ENCODE data around the gene COA3. TPM values are rescaled to one million over a fixed set of nuclear protein-coding genes. Genes with fewer than 3 reads are reported as not detected.

The COA3 gene
- total RNA-seq, 1 donor from 2014 or later: 51.2 TPM

GRCh38 chr17:42818379-42818778 lies 19.9 kb upstream of the COA3 start:
- no peak overlapping the region for H3K27ac Mint-ChIP-seq (ENCODE audit: unreplicated experiment)
- DNase-seq (ENCODE audit: extremely low spot score, unreplicated experiment): no peak
- no peaks in the 10 kb centered on the region for H3K27me3 Mint-ChIP-seq (ENCODE audit: unreplicated experiment)
- TF ChIP-seq, protein P1, sequence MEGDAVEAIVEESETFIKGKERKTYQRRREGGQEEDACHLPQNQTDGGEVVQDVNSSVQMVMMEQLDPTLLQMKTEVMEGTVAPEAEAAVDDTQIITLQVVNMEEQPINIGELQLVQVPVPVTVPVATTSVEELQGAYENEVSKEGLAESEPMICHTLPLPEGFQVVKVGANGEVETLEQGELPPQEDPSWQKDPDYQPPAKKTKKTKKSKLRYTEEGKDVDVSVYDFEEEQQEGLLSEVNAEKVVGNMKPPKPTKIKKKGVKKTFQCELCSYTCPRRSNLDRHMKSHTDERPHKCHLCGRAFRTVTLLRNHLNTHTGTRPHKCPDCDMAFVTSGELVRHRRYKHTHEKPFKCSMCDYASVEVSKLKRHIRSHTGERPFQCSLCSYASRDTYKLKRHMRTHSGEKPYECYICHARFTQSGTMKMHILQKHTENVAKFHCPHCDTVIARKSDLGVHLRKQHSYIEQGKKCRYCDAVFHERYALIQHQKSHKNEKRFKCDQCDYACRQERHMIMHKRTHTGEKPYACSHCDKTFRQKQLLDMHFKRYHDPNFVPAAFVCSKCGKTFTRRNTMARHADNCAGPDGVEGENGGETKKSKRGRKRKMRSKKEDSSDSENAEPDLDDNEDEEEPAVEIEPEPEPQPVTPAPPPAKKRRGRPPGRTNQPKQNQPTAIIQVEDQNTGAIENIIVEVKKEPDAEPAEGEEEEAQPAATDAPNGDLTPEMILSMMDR (IDR thresholded peaks at IDR 0.05): no peak
- no peak overlapping the region for H3K4me3 Mint-ChIP-seq (ENCODE audit: unreplicated experiment)
- H3K9me3 Mint-ChIP-seq (ENCODE audit: unreplicated experiment): no peaks in the 10 kb centered on the region
- peaks cover 50% of the 10 kb centered on the region for H3K36me3 Mint-ChIP-seq (ENCODE audit: unreplicated experiment)
- H3K4me1 Mint-ChIP-seq (ENCODE audit: unreplicated experiment): peaks cover 8% of the 10 kb centered on the region

DNA sequence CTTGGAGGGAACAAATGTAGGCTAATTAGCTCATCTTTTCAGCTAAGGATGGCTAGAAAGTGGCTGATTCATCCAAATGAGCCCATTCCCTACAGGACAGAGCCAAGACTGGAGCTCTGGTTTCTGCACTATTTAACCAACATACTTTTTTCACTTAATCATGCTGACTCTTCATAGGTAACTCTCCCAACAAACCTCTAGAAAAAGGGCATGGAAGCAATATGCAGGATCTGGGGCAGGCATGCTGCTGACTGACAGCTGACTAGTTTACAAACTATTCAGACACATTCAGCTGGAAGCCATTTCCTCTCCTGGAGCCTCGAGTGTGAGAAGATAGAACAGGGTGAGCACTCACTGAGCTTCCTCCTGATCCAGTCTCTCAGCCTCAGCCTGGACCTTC lies 19.4 kb upstream of the COA3 start:
- no peak for DNase-seq (ENCODE audit: extremely low spot score, unreplicated experiment)
- TF ChIP-seq, protein P1 (IDR thresholded peaks at IDR 0.05): no peak
- Mint-ChIP-seq H3K4me3 (ENCODE audit: unreplicated experiment) (no peak overlapping the region), H3K27ac (ENCODE audit: unreplicated experiment) (no peak overlapping the region), H3K27me3 (ENCODE audit: unreplicated experiment) (no peaks in the 10 kb centered on the region), H3K9me3 (ENCODE audit: unreplicated experiment) (no peaks in the 10 kb centered on the region), H3K36me3 (ENCODE audit: unreplicated experiment) (peaks cover 50% of the 10 kb centered on the region), H3K4me1 (ENCODE audit: unreplicated experiment) (peaks cover 6% of the 10 kb centered on the region)

DNA sequence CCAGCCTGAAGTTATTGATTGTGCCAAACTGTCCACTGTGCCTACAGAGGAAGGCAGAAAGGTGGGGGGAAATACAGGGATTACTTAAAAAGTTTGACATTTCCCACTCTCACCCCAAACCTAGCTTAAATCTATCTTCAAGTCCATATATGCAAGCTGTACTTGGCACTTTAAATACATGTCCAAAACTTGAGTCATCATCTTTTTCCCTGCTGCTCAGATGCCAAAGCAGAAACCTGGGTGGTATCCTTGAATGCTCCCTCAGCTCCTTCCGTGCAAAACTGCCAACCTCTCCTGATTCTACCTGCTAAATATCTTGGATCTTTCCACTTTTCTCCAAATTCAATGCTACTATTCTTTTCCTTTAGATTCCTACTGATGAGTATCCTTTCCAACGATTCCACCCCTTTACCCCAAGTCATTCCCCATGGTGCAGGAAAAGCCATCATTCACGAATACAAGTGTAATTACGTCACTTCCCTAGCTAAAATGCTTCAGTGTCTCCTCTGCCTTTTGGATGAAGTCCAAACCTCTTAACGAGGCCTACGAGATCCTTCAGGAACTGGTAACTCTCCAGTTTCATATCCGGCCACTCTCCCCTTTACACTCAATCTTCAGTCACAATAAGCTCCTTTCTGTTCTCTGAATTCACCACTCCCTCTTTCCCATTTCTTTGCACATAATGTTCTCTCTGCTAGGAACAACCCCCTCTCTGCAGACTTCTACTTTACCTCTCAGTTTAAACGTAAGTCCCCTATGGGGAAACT lies 16.3 kb upstream of the COA3 start:
- Mint-ChIP-seq H3K4me3 (ENCODE audit: unreplicated experiment) (no peak overlapping the region), H3K9me3 (ENCODE audit: unreplicated experiment) (no peaks in the 10 kb centered on the region), H3K27ac (ENCODE audit: unreplicated experiment) (no peak overlapping the region), H3K36me3 (ENCODE audit: unreplicated experiment) (peaks cover 50% of the 10 kb centered on the region), H3K4me1 (ENCODE audit: unreplicated experiment) (no peaks in the 10 kb centered on the region), H3K27me3 (ENCODE audit: unreplicated experiment) (no peaks in the 10 kb centered on the region)
- DNase-seq (ENCODE audit: extremely low spot score, unreplicated experiment): no peak
- TF ChIP-seq, protein P1 (IDR thresholded peaks at IDR 0.05): no peak

DNA sequence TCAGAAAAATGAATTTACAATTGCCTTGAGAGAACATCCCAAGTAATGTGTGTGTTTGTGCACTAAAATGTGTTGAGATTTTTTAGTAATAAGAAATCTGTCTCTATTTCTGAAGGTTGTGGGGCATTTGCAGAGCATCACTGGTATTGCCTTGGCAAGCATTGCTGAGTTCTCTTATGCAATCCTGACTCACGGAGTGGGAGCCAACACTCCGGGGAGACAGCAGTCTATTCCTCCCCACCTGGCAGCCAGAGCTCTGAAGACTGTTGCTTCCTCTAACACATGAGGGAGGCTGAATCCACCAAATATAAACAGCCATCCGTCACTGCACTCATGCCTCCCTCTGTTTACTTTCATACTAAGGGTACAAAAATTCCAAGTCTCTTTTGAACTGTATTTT lies 10.7 kb upstream of the COA3 start:
- no peak for DNase-seq (ENCODE audit: extremely low spot score, unreplicated experiment)
- peaks cover 2% of the 10 kb centered on the region for H3K27me3 Mint-ChIP-seq (ENCODE audit: unreplicated experiment)
- TF ChIP-seq, protein P1 (IDR thresholded peaks at IDR 0.05): no peak
- H3K9me3 Mint-ChIP-seq (ENCODE audit: unreplicated experiment): no peaks in the 10 kb centered on the region
- no peak overlapping the region for H3K4me3 Mint-ChIP-seq (ENCODE audit: unreplicated experiment)
- no peak overlapping the region for H3K27ac Mint-ChIP-seq (ENCODE audit: unreplicated experiment)
- H3K36me3 Mint-ChIP-seq (ENCODE audit: unreplicated experiment): peaks cover 25% of the 10 kb centered on the region
- H3K4me1 Mint-ChIP-seq (ENCODE audit: unreplicated experiment): no peaks in the 10 kb centered on the region

GRCh38 chr17:42806249-42806648 lies 7.7 kb upstream of the COA3 start:
- Mint-ChIP-seq H3K4me3 (ENCODE audit: unreplicated experiment) (no peak overlapping the region), H3K9me3 (ENCODE audit: unreplicated experiment) (no peaks in the 10 kb centered on the region)

More at GRCh38 chr17:42806249-42806648, 7.7 kb upstream of the COA3 start:
- Mint-ChIP-seq H3K4me1 (ENCODE audit: unreplicated experiment) (peaks cover 12% of the 10 kb centered on the region), H3K27ac (ENCODE audit: unreplicated experiment) (no peak overlapping the region), H3K36me3 (ENCODE audit: unreplicated experiment) (peaks cover 10% of the 10 kb centered on the region), H3K27me3 (ENCODE audit: unreplicated experiment) (peaks cover 10% of the 10 kb centered on the region)
- TF ChIP-seq, protein P1 (IDR thresholded peaks at IDR 0.05): no peak
- DNase-seq (ENCODE audit: extremely low spot score, unreplicated experiment): no peak

Data from osteocyte (in vitro differentiated cells).